ENCODE results near the gene BRSK2. TPM values are rescaled to one million over a fixed set of nuclear protein-coding genes. Genes with fewer than 3 reads are reported as not detected.

The BRSK2 gene
- total RNA-seq, 1 donor from 2014 or later = 0.62 TPM

DNA sequence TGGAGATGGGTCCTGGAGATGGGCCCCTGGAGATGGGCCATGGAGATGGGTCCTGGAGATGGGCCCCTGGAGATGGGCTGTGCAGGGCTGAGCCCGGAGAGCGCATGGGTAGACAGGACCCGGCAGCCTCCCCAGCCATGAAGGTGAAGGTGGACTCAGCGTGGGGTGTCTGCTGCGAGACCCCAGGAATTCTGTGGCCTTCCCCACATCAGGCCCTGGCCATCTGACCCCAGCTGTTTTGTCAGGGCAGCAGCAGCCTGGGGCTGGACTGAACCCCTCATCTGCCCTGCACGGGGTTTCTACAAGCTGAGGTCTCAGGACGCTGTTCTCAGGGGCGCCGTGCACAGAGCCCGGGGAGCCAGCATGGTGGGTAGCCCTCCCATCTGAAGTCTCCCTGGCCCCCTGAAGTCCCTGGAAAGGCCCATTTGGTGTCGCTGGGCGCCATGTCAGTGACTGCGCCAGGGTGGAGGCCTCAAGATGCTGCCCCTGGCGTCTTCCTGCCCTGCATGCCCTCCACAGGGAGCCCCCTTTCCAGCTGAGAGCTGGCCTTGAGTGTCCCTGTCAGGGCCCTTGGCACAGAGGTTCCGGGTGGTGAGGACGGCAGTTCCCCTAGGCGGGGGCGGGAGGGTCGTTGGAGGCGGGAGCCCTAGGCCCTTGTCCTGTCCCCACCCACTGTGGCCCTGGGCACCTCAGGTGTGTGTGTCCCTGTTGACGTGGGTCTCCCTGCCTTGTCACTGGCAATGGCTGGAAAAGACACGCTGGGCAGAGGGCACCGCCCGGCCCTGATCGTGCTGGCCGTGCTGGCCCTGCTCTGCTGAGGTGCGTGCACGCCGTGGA lies 5.4 kb downstream of the BRSK2 start:
- TF ChIP-seq, protein P1, sequence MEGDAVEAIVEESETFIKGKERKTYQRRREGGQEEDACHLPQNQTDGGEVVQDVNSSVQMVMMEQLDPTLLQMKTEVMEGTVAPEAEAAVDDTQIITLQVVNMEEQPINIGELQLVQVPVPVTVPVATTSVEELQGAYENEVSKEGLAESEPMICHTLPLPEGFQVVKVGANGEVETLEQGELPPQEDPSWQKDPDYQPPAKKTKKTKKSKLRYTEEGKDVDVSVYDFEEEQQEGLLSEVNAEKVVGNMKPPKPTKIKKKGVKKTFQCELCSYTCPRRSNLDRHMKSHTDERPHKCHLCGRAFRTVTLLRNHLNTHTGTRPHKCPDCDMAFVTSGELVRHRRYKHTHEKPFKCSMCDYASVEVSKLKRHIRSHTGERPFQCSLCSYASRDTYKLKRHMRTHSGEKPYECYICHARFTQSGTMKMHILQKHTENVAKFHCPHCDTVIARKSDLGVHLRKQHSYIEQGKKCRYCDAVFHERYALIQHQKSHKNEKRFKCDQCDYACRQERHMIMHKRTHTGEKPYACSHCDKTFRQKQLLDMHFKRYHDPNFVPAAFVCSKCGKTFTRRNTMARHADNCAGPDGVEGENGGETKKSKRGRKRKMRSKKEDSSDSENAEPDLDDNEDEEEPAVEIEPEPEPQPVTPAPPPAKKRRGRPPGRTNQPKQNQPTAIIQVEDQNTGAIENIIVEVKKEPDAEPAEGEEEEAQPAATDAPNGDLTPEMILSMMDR (IDR thresholded peaks at IDR 0.05) = no peak
- ATAC-seq = no peak
- no peak overlapping the region for H3K4me3 ChIP-seq
- intact Hi-C loops (cut with DNase I) = no loop called here
- no peak for DNase-seq
- no peaks in the 10 kb centered on the region for H3K36me3 ChIP-seq
- peaks cover 71% of the 10 kb centered on the region for H3K27me3 ChIP-seq (ENCODE audit: low read depth)
- H3K27ac ChIP-seq = no peak overlapping the region
- H3K4me1 ChIP-seq = no peaks in the 10 kb centered on the region
- no peaks in the 10 kb centered on the region for H3K9me3 ChIP-seq

DNA sequence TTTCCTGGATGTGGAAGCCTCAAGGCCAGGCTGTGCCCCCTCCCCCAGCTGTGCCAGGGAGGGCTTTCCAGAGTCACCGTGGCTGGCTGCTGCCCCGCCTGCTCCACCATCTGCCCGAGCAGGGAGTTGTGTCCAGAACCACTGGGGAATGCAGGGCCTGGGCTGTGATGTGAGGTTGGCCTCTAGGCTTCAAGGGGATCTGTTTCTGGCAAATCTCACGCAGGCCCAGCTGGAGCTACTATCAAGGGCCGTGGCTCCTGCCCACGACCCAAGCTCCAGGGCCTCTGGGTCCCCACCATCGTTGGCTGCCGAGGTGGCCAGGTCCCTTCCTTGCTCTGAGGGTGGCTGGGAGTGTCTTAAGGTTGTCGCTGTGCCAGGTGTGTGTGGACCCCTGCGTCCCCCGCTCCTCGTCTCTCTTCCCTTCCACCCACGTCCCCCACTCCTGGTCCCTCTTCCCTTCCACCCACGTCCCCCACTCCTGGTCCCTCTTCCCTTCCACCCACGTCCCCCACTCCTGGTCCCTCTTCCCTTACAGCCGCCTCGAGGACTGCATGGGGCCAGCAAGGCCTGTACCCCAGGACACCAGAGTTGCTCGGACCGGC lies 6.1 kb downstream of the BRSK2 start:
- H3K9me3 ChIP-seq = no peaks in the 10 kb centered on the region
- intact Hi-C loops (cut with DNase I) = no loop called here
- no peak overlapping the region for H3K27ac ChIP-seq
- ATAC-seq (no peak), DNase-seq (no peak)
- TF ChIP-seq, protein P1 (IDR thresholded peaks at IDR 0.05) = no peak
- no peak overlapping the region for H3K4me3 ChIP-seq
- peaks cover 74% of the 10 kb centered on the region for H3K27me3 ChIP-seq (ENCODE audit: low read depth)
- H3K4me1 ChIP-seq = no peaks in the 10 kb centered on the region
- H3K36me3 ChIP-seq = no peaks in the 10 kb centered on the region

DNA sequence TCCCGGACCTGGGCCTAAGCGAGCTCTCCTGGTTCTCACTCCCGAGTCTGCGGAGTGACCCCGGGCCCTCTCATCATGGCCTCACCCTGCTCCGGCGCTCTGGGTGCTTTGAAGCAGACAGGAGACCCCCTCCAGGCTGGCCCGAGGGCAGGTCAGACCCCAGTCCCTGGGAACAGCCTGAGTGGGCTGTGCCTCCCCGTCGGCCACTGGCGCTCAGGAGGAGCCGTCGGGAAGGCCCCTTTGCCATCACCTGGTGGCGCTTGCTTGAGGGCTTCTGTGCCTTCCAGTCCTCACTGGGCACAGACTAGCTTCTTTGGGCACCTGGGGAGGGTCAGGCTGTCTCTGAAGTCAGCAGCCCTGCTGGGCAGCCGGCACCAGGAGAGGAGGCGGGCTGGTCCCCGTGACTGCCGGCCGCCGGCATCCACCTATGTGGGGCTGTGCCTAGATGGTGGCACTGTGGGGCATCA lies 6.7 kb downstream of the BRSK2 start:
- Histone ChIP-seq H3K27me3 (ENCODE audit: low read depth) (peaks cover 74% of the 10 kb centered on the region), H3K4me3 (no peak overlapping the region), H3K27ac (no peak overlapping the region), H3K4me1 (no peaks in the 10 kb centered on the region), H3K9me3 (no peaks in the 10 kb centered on the region), H3K36me3 (no peaks in the 10 kb centered on the region)
- no peak for ATAC-seq
- no peak for DNase-seq
- intact Hi-C loops (cut with DNase I) = no loop called here
- TF ChIP-seq, protein P1 (IDR thresholded peaks at IDR 0.05) = no peak

DNA sequence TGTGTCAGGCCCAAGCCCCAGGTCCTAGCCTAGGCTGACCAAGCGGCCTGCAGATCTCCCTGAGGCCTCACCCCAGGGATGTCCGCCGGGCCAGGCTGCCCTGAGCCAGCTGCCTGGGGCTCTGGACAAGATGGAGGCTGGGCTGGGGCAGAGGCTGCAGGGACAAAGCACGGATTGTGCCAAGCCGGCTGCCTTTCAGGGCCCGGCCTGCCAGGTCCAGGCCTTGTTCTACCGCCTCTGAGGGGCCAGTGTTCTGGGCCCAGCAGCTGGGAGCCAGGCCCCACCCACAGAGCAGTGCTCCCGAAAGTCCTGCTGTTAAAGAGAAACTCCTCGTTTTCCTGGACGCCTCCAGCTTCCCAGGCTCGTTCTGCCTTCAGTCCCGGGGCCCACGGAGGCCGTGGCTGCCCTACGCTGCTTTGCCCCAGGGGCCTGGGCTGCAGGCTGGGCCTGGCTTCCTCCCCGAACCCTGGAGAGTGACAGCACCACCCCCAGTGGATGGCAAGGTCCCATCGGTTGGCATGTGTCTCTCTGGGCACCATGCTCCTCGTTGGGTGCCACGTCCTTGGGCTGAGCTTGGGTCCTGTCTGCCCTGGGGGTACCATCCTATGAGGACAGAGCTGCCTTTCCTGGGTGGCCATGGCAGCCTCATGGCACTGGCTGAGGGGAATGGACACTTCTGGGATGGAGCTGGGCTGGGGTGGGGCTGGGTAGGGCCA lies 7.6 kb downstream of the BRSK2 start:
- TF ChIP-seq, protein P1 (IDR thresholded peaks at IDR 0.05) = no peak
- no peak for DNase-seq
- Histone ChIP-seq H3K27ac (no peak overlapping the region), H3K9me3 (no peaks in the 10 kb centered on the region), H3K4me3 (no peak overlapping the region), H3K36me3 (no peaks in the 10 kb centered on the region), H3K27me3 (ENCODE audit: low read depth) (peaks cover 71% of the 10 kb centered on the region), H3K4me1 (no peaks in the 10 kb centered on the region)
- intact Hi-C loops (cut with DNase I) = no loop called here
- no peak for ATAC-seq

DNA sequence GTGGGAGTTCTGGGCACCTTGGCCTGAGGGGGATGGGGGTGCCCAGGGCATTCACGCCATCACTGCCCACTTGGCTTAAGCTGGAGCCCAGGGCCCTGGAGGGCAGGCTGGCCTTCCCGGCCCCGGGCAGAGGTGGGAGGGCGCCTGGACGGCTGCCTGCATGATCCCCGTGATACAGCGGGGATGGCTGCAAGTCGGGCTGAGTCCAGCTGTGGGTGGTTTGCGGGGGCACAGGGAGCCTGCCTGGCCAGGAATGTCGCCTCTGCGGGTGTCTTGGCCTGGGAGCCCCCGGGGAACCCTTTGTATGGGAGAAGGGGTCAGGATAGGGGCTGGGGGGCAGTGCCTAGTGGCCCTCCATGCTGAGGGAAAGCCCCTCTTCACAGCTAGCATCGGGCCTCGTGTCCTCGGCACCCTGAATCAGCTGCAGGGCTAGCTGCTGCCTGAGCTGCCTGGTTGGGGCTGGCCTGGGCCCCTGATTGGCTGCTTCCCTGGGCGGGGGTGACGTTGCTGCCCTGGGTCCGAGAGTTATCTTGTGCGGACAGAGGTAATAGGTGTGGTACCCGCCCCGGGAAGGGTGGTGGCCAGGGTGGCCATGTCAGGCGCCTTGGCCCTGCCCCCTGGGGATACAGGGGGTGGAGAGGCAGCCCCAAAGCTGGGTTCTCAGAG lies 8.3 kb downstream of the BRSK2 start:
- no peak for DNase-seq
- TF ChIP-seq, protein P1 (IDR thresholded peaks at IDR 0.05) = no peak
- no peak overlapping the region for H3K27ac ChIP-seq
- no peaks in the 10 kb centered on the region for H3K9me3 ChIP-seq
- no peaks in the 10 kb centered on the region for H3K36me3 ChIP-seq
- no peaks in the 10 kb centered on the region for H3K4me1 ChIP-seq
- no peak for ATAC-seq
- no peak overlapping the region for H3K4me3 ChIP-seq
- H3K27me3 ChIP-seq (ENCODE audit: low read depth) = peaks cover 64% of the 10 kb centered on the region
- intact Hi-C loops (cut with DNase I) = no loop called here
